Measurements from ENCODE around the gene KMT2C.

KMT2C gene

GRCh38 chr7:152336754-152337368 lies 98.9 kb downstream of the KMT2C start:
- no peak overlapping the region for H3K4me3 ChIP-seq (ENCODE audit: low read length)
- peak; percentile 52 for TF ChIP-seq CTCF (IDR thresholded peaks at IDR 0.05; ENCODE audit: insufficient read depth, low read depth, low read length, missing control alignments)
- peak; percentile 56 for DNase-seq (ENCODE audit: low read depth)

- no peak for TF ChIP-seq CTCF (IDR thresholded peaks at IDR 0.05; ENCODE audit: insufficient read depth, low read depth, low read length, missing control alignments)
- H3K4me3 ChIP-seq (ENCODE audit: low read length), result no peak overlapping the region
- no peak for DNase-seq (ENCODE audit: low read depth)
Observed at GRCh38 chr7:152335900-152336571, 99.8 kb downstream of the KMT2C start.

GRCh38 chr7:152333134-152333533 lies 102.7 kb downstream of the KMT2C start:
- TF ChIP-seq CTCF (IDR thresholded peaks at IDR 0.05; ENCODE audit: insufficient read depth, low read depth, low read length, missing control alignments), result no peak
- DNase-seq (ENCODE audit: low read depth), result no peak
- H3K4me3 ChIP-seq (ENCODE audit: low read length), result no peak overlapping the region

GRCh38 chr7:152330827-152331226 lies 105.0 kb downstream of the KMT2C start:
- no peak overlapping the region for H3K4me3 ChIP-seq (ENCODE audit: low read length)
- DNase-seq (ENCODE audit: low read depth), result no peak
- TF ChIP-seq CTCF (IDR thresholded peaks at IDR 0.05; ENCODE audit: insufficient read depth, low read depth, low read length, missing control alignments), result no peak

GRCh38 chr7:152329469-152329868 lies 106.3 kb downstream of the KMT2C start:
- DNase-seq (ENCODE audit: low read depth), result no peak
- no peak for TF ChIP-seq CTCF (IDR thresholded peaks at IDR 0.05; ENCODE audit: insufficient read depth, low read depth, low read length, missing control alignments)
- no peak overlapping the region for H3K4me3 ChIP-seq (ENCODE audit: low read length)

GRCh38 chr7:152328234-152328633 lies 107.6 kb downstream of the KMT2C start:
- H3K4me3 ChIP-seq (ENCODE audit: low read length), result no peak overlapping the region
- no peak for DNase-seq (ENCODE audit: low read depth)
- TF ChIP-seq CTCF (IDR thresholded peaks at IDR 0.05; ENCODE audit: insufficient read depth, low read depth, low read length, missing control alignments), result no peak

GRCh38 chr7:152315845-152316244 lies 120.0 kb downstream of the KMT2C start:
- no peak for DNase-seq (ENCODE audit: low read depth)
- TF ChIP-seq CTCF (IDR thresholded peaks at IDR 0.05; ENCODE audit: insufficient read depth, low read depth, low read length, missing control alignments), result no peak
- H3K4me3 ChIP-seq (ENCODE audit: low read length), result no peak overlapping the region
